GM06990 (cell line): ENCODE measurements around the gene IER5L.

ENCODE experiments used
- DNase-seq: peaks from one replicate; pipeline ENCODE4 v3.0.0-alpha.2; 2011; ENCODE audit not compliant: insufficient read length; ENCODE audit errors: extremely low read depth
- H3K27me3 ChIP-seq: replicated peaks from 2 replicates; pipeline ENCODE4 v1.6.0; 2011; ENCODE audit warnings: low read length; ENCODE audit not compliant: control insufficient read depth, insufficient read depth
- H3K36me3 ChIP-seq: 2 replicates; pipeline ENCODE4 v1.5.1; 2011; ENCODE audit warnings: low read length; ENCODE audit not compliant: control insufficient read depth, insufficient read depth
- H3K4me3 ChIP-seq: replicated peaks from 2 replicates; pipeline ENCODE4 v1.5.1; 2011; ENCODE audit warnings: low read depth, mild to moderate bottlenecking, control low read depth, low read length
- TF ChIP-seq, protein P1 (sequence below): IDR thresholded peaks from 2 replicates; pipeline ENCODE4 v1.5.1; 2011; ENCODE audit warnings: low read length, control low read depth, mild to moderate bottlenecking, inconsistent platforms; ENCODE audit not compliant: insufficient read depth, poor library complexity, severe bottlenecking

Gene IER5L

DNA sequence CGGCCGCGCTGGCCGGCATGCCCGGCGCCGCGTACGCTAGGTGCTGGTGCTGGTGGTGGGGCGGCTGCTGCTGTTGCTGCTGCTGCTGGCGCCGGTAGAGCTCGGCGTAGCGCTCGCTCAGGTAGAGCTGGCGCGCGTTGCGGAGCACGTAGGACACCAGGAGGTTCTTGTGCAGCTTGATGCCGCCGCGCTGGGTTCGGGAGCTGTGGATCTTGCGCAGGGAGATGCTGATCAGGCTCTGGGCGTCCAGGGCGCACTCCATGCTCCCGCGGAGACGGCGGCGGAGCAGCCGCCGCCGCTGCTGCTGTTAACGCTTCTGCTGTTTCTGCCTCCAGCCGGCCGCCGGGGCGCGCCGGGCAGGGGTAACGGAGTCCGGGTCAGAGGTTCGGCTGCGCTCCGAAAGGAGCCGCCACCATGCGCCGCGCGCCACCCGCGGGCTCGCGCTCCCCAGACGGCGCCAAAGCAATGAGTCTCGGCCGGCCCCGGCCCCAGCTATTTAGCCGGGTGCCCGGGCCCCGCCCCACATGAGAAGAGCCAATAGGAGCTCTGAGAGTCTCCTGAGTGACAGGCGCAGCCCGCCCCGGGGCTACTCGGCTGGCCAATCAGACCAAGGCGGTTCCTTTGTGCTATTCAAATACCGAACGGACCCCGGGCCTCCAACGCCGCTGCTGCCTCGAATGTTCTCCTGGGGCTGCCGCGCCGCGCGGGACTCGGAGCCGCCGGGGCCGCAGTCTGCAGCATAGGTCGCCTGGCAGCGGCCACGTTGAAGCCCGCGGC lies at the start of gene IER5L:
Gene IER5L, minus strand, starts transcription at position 471 of the 777 bp plus-strand sequence. Its CDS starts 209 bp downstream, at position 262.
- TF ChIP-seq, protein P1, sequence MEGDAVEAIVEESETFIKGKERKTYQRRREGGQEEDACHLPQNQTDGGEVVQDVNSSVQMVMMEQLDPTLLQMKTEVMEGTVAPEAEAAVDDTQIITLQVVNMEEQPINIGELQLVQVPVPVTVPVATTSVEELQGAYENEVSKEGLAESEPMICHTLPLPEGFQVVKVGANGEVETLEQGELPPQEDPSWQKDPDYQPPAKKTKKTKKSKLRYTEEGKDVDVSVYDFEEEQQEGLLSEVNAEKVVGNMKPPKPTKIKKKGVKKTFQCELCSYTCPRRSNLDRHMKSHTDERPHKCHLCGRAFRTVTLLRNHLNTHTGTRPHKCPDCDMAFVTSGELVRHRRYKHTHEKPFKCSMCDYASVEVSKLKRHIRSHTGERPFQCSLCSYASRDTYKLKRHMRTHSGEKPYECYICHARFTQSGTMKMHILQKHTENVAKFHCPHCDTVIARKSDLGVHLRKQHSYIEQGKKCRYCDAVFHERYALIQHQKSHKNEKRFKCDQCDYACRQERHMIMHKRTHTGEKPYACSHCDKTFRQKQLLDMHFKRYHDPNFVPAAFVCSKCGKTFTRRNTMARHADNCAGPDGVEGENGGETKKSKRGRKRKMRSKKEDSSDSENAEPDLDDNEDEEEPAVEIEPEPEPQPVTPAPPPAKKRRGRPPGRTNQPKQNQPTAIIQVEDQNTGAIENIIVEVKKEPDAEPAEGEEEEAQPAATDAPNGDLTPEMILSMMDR: no peak
- peak; percentile 88 for DNase-seq
- no peaks in the 10 kb centered on the region; the same call in 1 of the 2 replicates for H3K27me3 ChIP-seq
- H3K36me3 ChIP-seq: no peaks in the 10 kb centered on the region
- peak within 1 kb of the TSS; percentile 65 for H3K4me3 ChIP-seq

- DNase-seq: no peak
- Histone ChIP-seq H3K4me3 (no peak overlapping the region), H3K36me3 (no peaks in the 10 kb centered on the region), H3K27me3 (no peaks in the 10 kb centered on the region; the same call in 1 of the 2 replicates)
- TF ChIP-seq, protein P1: no peak
These were observed 49.8 kb upstream of the IER5L start for GRCh38 chr9:129227843-129228189.

DNA sequence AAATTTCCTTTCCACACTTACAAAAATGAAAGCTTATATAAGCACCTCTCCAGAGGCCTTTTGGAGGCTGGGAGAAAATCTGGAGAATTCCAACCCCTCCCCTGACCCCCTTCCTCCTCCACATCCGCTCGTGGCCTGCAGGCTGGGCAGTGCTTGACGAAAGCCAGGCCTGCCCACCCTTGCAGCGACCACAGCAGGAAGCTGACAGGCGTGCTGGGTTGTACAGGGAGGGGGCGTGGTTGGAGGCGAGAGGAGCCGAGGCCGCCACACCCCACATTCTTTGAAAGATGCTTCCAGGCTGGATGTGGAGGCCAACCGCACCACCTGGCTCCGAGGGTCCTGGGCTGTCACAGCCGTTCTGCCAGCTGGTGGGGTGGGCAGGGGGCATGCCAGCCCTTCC lies 47.8 kb upstream of the IER5L start:
- TF ChIP-seq, protein P1: no peak
- DNase-seq: no peak
- H3K36me3 ChIP-seq: no peaks in the 10 kb centered on the region
- no peak overlapping the region for H3K4me3 ChIP-seq
- no peaks in the 10 kb centered on the region; the same call in 1 of the 2 replicates for H3K27me3 ChIP-seq

DNA sequence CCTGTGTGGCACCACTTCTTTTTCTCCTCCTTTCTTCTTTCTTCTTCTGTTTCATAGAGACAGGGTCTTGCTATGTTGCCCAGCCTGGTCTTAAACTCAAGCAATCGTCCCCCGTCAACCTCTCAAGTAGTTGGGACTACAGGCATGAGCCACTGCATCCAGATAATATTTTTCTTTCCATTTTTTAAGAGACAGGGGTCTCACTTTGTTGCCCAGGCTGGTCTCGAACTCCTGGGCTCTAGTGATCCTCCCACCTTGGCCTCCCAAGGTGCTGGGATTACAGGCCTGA lies 47.4 kb upstream of the IER5L start:
- H3K27me3 ChIP-seq: no peaks in the 10 kb centered on the region; the same call in 1 of the 2 replicates
- no peak for DNase-seq
- TF ChIP-seq, protein P1: no peak
- H3K4me3 ChIP-seq: no peak overlapping the region
- H3K36me3 ChIP-seq: no peaks in the 10 kb centered on the region

- TF ChIP-seq, protein P1: no peak
- H3K4me3 ChIP-seq: no peak overlapping the region
- H3K27me3 ChIP-seq: no peaks in the 10 kb centered on the region; the same call in 1 of the 2 replicates
- no peak for DNase-seq
- H3K36me3 ChIP-seq: no peaks in the 10 kb centered on the region
These were observed 46.8 kb upstream of the IER5L start for GRCh38 chr9:129224618-129225489.
